DOHH2 (cell line): ENCODE results near the gene NEMF.
A peak's percentile ranks its signal among the peaks of the same experiment; 100 is the strongest.

Experiments used
- H3F3A ChIP-seq: fragments of 200-600 bp; sonication (generic), shearing (Covaris generic); 2 replicates; pipeline ENCODE4 v1.6.0; 2016; ENCODE audit warnings: antibody characterized with exemption, mild to moderate bottlenecking; ENCODE audit not compliant: control insufficient read depth, insufficient read depth
- H3K27ac ChIP-seq: fragments of 200-600 bp; sonication (generic); 2 replicates; pipeline ENCODE4 v1.5.1; 2014; ENCODE audit warnings: low read depth, mild to moderate bottlenecking, low read length, moderate library complexity
- H3K27me3 ChIP-seq: fragments of 200-600 bp; sonication (generic); 2 replicates; pipeline ENCODE4 v1.6.1; 2014; ENCODE audit warnings: mild to moderate bottlenecking, low read length, mixed read lengths; ENCODE audit not compliant: control insufficient read depth
- H3K36me3 ChIP-seq: fragments of 200-600 bp; sonication (generic); 2 replicates; pipeline ENCODE4 v1.6.1; 2014; ENCODE audit warnings: mild to moderate bottlenecking, low read length, moderate library complexity, mixed read lengths; ENCODE audit not compliant: control insufficient read depth
- H3K4me1 ChIP-seq: fragments of 200-600 bp; sonication (generic); 2 replicates; pipeline ENCODE4 v1.6.1; 2014; ENCODE audit warnings: mild to moderate bottlenecking, low read length, mixed read lengths; ENCODE audit not compliant: control insufficient read depth
- H3K4me2 ChIP-seq: fragments of 200-600 bp; sonication (generic); 2 replicates; pipeline ENCODE4 v1.6.0; 2014; ENCODE audit warnings: mild to moderate bottlenecking, low read length, moderate library complexity
- H3K4me3 ChIP-seq: fragments of 200-600 bp; sonication (generic); 2 replicates; pipeline ENCODE4 v1.5.1; 2014; ENCODE audit warnings: mild to moderate bottlenecking, low read length, mixed read lengths
- H3K79me2 ChIP-seq: fragments of 200-600 bp; sonication (generic); 2 replicates; pipeline ENCODE4 v1.6.1; 2014; ENCODE audit warnings: mild to moderate bottlenecking, low read length, mixed read lengths; ENCODE audit not compliant: control insufficient read depth
- H3K9me2 ChIP-seq: fragments of 200-600 bp; sonication (generic); replicated peaks from 2 replicates; pipeline ENCODE4 v1.6.1; 2014; ENCODE audit warnings: mild to moderate bottlenecking, low read length, mixed read lengths; ENCODE audit not compliant: control insufficient read depth
- H3K9me3 ChIP-seq: fragments of 200-600 bp; sonication (generic); 2 replicates; pipeline ENCODE4 v1.6.1; 2014; ENCODE audit warnings: antibody characterized with exemption, low read length, mixed read lengths; ENCODE audit not compliant: control insufficient read depth, insufficient read depth
- H4K20me1 ChIP-seq: fragments of 200-600 bp; sonication (generic); 2 replicates; pipeline ENCODE4 v1.6.0; 2014; ENCODE audit warnings: low read depth, mild to moderate bottlenecking, antibody characterized with exemption, low read length, moderate library complexity; ENCODE audit not compliant: control insufficient read depth, insufficient read depth
- EZH2phosphoT487 ChIP-seq: fragments of 200-600 bp; sonication (generic); IDR thresholded peaks from 2 replicates; pipeline ENCODE4 v1.6.1; 2017; ENCODE audit warnings: borderline replicate concordance, mild to moderate bottlenecking, antibody characterized with exemption, low read length, moderate library complexity, mixed read lengths
- TF ChIP-seq, protein P1 (sequence below): fragments of 200-600 bp; sonication (generic); IDR thresholded peaks from one replicate; pipeline ENCODE4 v1.5.1; 2014; ENCODE audit warnings: antibody characterized with exemption, mild to moderate bottlenecking, low read depth, low read length; ENCODE audit not compliant: poor library complexity, severe bottlenecking

NEMF gene, protein sequence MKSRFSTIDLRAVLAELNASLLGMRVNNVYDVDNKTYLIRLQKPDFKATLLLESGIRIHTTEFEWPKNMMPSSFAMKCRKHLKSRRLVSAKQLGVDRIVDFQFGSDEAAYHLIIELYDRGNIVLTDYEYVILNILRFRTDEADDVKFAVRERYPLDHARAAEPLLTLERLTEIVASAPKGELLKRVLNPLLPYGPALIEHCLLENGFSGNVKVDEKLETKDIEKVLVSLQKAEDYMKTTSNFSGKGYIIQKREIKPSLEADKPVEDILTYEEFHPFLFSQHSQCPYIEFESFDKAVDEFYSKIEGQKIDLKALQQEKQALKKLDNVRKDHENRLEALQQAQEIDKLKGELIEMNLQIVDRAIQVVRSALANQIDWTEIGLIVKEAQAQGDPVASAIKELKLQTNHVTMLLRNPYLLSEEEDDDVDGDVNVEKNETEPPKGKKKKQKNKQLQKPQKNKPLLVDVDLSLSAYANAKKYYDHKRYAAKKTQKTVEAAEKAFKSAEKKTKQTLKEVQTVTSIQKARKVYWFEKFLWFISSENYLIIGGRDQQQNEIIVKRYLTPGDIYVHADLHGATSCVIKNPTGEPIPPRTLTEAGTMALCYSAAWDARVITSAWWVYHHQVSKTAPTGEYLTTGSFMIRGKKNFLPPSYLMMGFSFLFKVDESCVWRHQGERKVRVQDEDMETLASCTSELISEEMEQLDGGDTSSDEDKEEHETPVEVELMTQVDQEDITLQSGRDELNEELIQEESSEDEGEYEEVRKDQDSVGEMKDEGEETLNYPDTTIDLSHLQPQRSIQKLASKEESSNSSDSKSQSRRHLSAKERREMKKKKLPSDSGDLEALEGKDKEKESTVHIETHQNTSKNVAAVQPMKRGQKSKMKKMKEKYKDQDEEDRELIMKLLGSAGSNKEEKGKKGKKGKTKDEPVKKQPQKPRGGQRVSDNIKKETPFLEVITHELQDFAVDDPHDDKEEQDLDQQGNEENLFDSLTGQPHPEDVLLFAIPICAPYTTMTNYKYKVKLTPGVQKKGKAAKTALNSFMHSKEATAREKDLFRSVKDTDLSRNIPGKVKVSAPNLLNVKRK

DNA sequence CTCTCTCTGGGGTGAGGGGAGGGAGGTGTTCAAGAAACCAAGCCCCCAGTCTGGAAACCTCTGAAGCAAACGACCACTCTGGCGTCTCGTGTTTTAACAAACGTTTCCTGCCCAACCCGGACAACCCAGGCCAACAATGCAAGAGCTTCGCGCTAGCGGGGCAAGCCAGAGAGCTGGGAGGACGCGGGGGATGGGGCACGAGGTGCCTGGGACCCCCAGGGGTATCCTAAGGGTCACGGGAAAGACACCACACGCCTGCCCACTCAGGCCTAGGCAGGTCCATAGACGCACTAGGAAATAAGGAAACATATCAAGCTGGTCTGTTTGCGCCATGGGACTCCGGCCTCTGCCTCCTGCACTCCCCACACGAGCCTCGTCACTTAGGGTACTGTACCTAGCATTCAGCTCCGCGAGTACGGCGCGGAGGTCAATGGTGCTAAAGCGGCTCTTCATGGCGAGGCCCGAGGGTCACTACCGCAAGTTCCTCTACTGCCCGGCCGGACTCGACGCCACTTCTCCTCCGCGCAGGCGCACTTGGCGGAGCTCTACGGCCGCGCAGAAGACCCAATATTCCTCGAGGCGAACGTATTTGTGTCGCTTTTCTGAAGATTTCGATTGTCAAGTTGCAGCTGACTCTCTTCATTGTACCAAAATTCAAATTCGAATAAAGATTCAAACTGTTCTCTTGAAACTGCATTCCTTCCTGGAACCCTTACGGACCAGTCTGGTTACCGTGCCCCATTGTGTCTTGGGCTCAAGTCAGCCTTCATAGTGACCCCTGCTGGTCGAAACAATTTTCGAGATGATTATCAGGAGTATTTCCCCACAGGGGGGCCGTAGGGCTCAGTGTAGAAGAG, at the start of gene NEMF:
Gene NEMF (minus strand): TSS at position 488 of the 857 bp plus-strand sequence. CDS start 35 bp downstream, at position 453.
- Histone ChIP-seq H3K27me3 (no peaks in the 10 kb centered on the region), H3K4me2 (peak within 1 kb of the TSS; percentile 91), H3K4me3 (peak within 1 kb of the TSS; percentile 85), H3K36me3 (peaks cover 43% of the 10 kb centered on the region), H3K79me2 (peaks cover 50% of the 10 kb centered on the region), H3K9me3 (no peaks in the 10 kb centered on the region), H4K20me1 (no peaks in the 10 kb centered on the region; the same call in 1 of the 2 replicates), H3K4me1 (peaks cover 44% of the 10 kb centered on the region), H3K27ac (peak within 1 kb of the TSS; percentile 65), H3F3A (peaks cover 20% of the 10 kb centered on the region), H3K9me2 (no peaks in the 10 kb centered on the region)
- no peak for TF ChIP-seq EZH2phosphoT487
- TF ChIP-seq, protein P1, sequence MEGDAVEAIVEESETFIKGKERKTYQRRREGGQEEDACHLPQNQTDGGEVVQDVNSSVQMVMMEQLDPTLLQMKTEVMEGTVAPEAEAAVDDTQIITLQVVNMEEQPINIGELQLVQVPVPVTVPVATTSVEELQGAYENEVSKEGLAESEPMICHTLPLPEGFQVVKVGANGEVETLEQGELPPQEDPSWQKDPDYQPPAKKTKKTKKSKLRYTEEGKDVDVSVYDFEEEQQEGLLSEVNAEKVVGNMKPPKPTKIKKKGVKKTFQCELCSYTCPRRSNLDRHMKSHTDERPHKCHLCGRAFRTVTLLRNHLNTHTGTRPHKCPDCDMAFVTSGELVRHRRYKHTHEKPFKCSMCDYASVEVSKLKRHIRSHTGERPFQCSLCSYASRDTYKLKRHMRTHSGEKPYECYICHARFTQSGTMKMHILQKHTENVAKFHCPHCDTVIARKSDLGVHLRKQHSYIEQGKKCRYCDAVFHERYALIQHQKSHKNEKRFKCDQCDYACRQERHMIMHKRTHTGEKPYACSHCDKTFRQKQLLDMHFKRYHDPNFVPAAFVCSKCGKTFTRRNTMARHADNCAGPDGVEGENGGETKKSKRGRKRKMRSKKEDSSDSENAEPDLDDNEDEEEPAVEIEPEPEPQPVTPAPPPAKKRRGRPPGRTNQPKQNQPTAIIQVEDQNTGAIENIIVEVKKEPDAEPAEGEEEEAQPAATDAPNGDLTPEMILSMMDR, result peak; percentile 99

DNA sequence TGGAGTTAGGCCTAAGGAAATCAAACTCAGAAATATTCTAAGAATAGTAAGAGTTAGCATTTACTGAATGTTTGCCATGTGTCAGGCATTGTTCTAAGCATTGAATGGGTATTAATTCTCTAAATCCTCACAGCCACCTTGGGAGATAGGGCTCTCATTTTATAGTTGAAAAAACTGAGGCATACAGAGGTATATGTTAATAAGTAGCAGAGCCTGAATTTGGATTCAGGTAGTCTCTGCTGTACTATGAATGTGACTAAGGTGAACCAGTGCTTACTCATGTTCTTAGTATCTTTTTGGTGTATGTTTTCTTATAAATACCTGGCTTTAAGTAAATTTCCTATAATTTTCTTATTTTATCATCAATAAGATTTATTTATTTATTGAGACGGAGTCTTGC, 48.4 kb upstream of the NEMF start:
- no peaks in the 10 kb centered on the region for H3K9me2 ChIP-seq
- H3K79me2 ChIP-seq, result peaks cover 36% of the 10 kb centered on the region
- no peaks in the 10 kb centered on the region for H3K9me3 ChIP-seq
- TF ChIP-seq EZH2phosphoT487, result no peak
- TF ChIP-seq, protein P1, result no peak
- peaks cover 25% of the 10 kb centered on the region for H3K36me3 ChIP-seq
- H3K27me3 ChIP-seq, result no peaks in the 10 kb centered on the region
- peaks cover 13% of the 10 kb centered on the region for H4K20me1 ChIP-seq
- no peak overlapping the region for H3K4me3 ChIP-seq
- H3K27ac ChIP-seq, result no peak overlapping the region
- peaks cover 35% of the 10 kb centered on the region for H3K4me1 ChIP-seq
- H3F3A ChIP-seq, result peaks cover 50% of the 10 kb centered on the region
- no peak overlapping the region for H3K4me2 ChIP-seq

DNA sequence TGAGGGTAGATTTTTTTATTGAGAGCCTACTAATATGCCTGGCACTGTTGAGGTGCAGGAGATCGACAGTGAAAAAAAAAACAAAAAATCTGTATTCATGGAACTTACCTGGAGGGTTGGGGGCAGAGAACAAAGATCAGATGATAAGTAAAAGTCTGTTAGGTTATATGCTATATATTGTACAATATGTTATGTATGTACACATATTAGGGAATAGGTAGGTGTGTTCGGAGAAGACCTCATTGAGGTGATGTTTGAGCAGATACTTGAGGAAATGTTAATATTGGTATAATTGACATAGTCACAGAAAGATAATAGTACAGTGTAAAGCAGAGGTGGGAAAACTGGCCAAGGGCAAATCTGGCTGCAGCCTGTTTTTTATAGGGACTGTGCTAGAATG, 45.9 kb upstream of the NEMF start:
- Histone ChIP-seq H3K27ac (no peak overlapping the region), H3K4me2 (peak overlapping the region; percentile 66), H3K4me1 (peaks cover 40% of the 10 kb centered on the region), H3K36me3 (peaks cover 50% of the 10 kb centered on the region), H3K27me3 (no peaks in the 10 kb centered on the region), H3K79me2 (peaks cover 61% of the 10 kb centered on the region), H3K9me3 (no peaks in the 10 kb centered on the region), H4K20me1 (peaks cover 36% of the 10 kb centered on the region), H3K9me2 (no peaks in the 10 kb centered on the region), H3K4me3 (peak overlapping the region; percentile 32), H3F3A (peaks cover 56% of the 10 kb centered on the region)
- TF ChIP-seq EZH2phosphoT487, result no peak
